ENCODE data around the gene RPS6KC1.

- TF ChIP-seq CTCF (IDR thresholded peaks at IDR 0.05) = no peak
- TF ChIP-seq POLR2A (IDR thresholded peaks at IDR 0.05) = no peak
Observed at GRCh38 chr1:213245260-213245910, 194.3 kb downstream of the RPS6KC1 start.
